ENCODE measurements around the gene TOX2. TPM values are rescaled to one million over a fixed set of nuclear protein-coding genes. Genes with fewer than 3 reads are reported as not detected.

TOX2 gene
- total RNA-seq, 2 donors from 2014 or later: 2.4 to 3.4 TPM

- no peaks in the 10 kb centered on the region for H3K36me3 ChIP-seq (ENCODE audit: control insufficient read depth, insufficient read depth, low read length)
- DNase-seq: peak; percentile 41
- Mint-ChIP-seq H3K27me3 (ENCODE audit: insufficient read depth) (no peaks in the 10 kb centered on the region), H3K27ac (no peak overlapping the region), H3K4me1 (peaks cover 8% of the 10 kb centered on the region), H3K9me3 (no peaks in the 10 kb centered on the region), H3K36me3 (ENCODE audit: low read depth) (no peaks in the 10 kb centered on the region), H3K4me3 (no peak overlapping the region)
- TF ChIP-seq CTCF (conservative IDR thresholded peaks at IDR 0.05): no peak
- no peaks in the 10 kb centered on the region for H3K27me3 ChIP-seq (ENCODE audit: control insufficient read depth, insufficient read depth, low read length, poor library complexity, severe bottlenecking)
- 79 to 86% methylated on average over 8 to 16 of the region's 16 CpGs for WGBS, 2 experiments (ENCODE audit: insufficient coverage in 1 of 2, insufficient read length in 1 of 2)
- no peaks in the 10 kb centered on the region for H3K4me1 ChIP-seq (ENCODE audit: control insufficient read depth, insufficient read depth, low read length)
- H3K9me3 ChIP-seq (ENCODE audit: control insufficient read depth, low read length): no peaks in the 10 kb centered on the region
- no peak overlapping the region for H3K27ac ChIP-seq (ENCODE audit: low read depth, low read length)
- H3K9ac ChIP-seq (ENCODE audit: extremely low read depth, low read length, poor library complexity, severe bottlenecking): no peak overlapping the region
- H3K4me3 ChIP-seq (ENCODE audit: low read length): no peak overlapping the region
These were observed 158.5 kb downstream of the TOX2 start for GRCh38 chr20:44073011-44073674.

GRCh38 chr20:44073675-44074071 is 159.0 kb downstream of the TOX2 start:
- H3K36me3 Mint-ChIP-seq (ENCODE audit: low read depth): no peaks in the 10 kb centered on the region
- Histone ChIP-seq H3K9ac (ENCODE audit: extremely low read depth, low read length, poor library complexity, severe bottlenecking) (no peak overlapping the region), H3K27ac (ENCODE audit: low read depth, low read length) (no peak overlapping the region), H3K4me1 (ENCODE audit: control insufficient read depth, insufficient read depth, low read length) (no peaks in the 10 kb centered on the region), H3K9me3 (ENCODE audit: control insufficient read depth, low read length) (no peaks in the 10 kb centered on the region), H3K27me3 (ENCODE audit: control insufficient read depth, insufficient read depth, low read length, poor library complexity, severe bottlenecking) (no peaks in the 10 kb centered on the region), H3K36me3 (ENCODE audit: control insufficient read depth, insufficient read depth, low read length) (no peaks in the 10 kb centered on the region), H3K4me3 (ENCODE audit: low read length) (no peak overlapping the region)
- no peak for TF ChIP-seq CTCF (conservative IDR thresholded peaks at IDR 0.05)
- H3K9me3 Mint-ChIP-seq: no peaks in the 10 kb centered on the region
- no peak overlapping the region for H3K4me3 Mint-ChIP-seq
- 64 to 93% methylated on average over 3 to 6 of the region's 6 CpGs for WGBS, 2 experiments (ENCODE audit: insufficient coverage in 1 of 2, insufficient read length in 1 of 2)
- no peak for DNase-seq
- peaks cover 3% of the 10 kb centered on the region for H3K4me1 Mint-ChIP-seq
- H3K27me3 Mint-ChIP-seq (ENCODE audit: insufficient read depth): no peaks in the 10 kb centered on the region
- no peak overlapping the region for H3K27ac Mint-ChIP-seq

- H3K9ac ChIP-seq (ENCODE audit: extremely low read depth, low read length, poor library complexity, severe bottlenecking): no peak overlapping the region
- no peaks in the 10 kb centered on the region for H3K36me3 ChIP-seq (ENCODE audit: control insufficient read depth, insufficient read depth, low read length)
- H3K27ac Mint-ChIP-seq: no peak overlapping the region
- H3K9me3 ChIP-seq (ENCODE audit: control insufficient read depth, low read length): no peaks in the 10 kb centered on the region
- no peak overlapping the region for H3K4me3 ChIP-seq (ENCODE audit: low read length)
- no peak overlapping the region for H3K27ac ChIP-seq (ENCODE audit: low read depth, low read length)
- H3K36me3 Mint-ChIP-seq (ENCODE audit: low read depth): no peaks in the 10 kb centered on the region
- peaks cover 3% of the 10 kb centered on the region for H3K4me1 Mint-ChIP-seq
- H3K4me1 ChIP-seq (ENCODE audit: control insufficient read depth, insufficient read depth, low read length): no peaks in the 10 kb centered on the region
- WGBS, 2 experiments (ENCODE audit: insufficient coverage in 1 of 2, insufficient read length in 1 of 2): 93 to 95% methylated on average over 5 to 12 of the region's 12 CpGs
- H3K9me3 Mint-ChIP-seq: no peaks in the 10 kb centered on the region
- no peak for DNase-seq
- no peaks in the 10 kb centered on the region for H3K27me3 Mint-ChIP-seq (ENCODE audit: insufficient read depth)
- no peaks in the 10 kb centered on the region for H3K27me3 ChIP-seq (ENCODE audit: control insufficient read depth, insufficient read depth, low read length, poor library complexity, severe bottlenecking)
- H3K4me3 Mint-ChIP-seq: no peak overlapping the region
- no peak for TF ChIP-seq CTCF (conservative IDR thresholded peaks at IDR 0.05)
These were observed 159.8 kb downstream of the TOX2 start for GRCh38 chr20:44074252-44075151.
